K562 (cell line): ENCODE data around the gene CPT1C. TPM values are rescaled to one million over a fixed set of nuclear protein-coding genes. Genes with fewer than 3 reads are reported as not detected.

Experiments used
- ATAC-seq: fragments of 200-7000 bp; cut with Tn5 transposase; 3 replicates; pipeline ENCODE4 v1.9.1; 2020; ENCODE audit warnings: moderate library complexity
- BruUV-seq: library from RNA; stranded (reverse); fragments of 400-500 nt; replicated peaks from 2 replicates; lab custom pipeline; 2021; lab: Mats Ljungman, UMichigan
- CTCF ChIA-PET: fragments of 300-600 bp; formaldehyde crosslinking; extraction: SDS; loops from one replicate; lab custom pipeline; 2021; ENCODE audit warnings: low intra/inter-chr PET ratio; lab: Yijun Ruan, JAX
- POLR2A ChIA-PET: fragments of 300-600, 350-650 bp; sonication (Branson Sonifier 250); formaldehyde crosslinking; extraction: SDS; loops from one replicate; lab custom pipeline; 2021; ENCODE audit warnings: antibody characterized with exemption, inconsistent platforms; lab: Yijun Ruan, JAX
- DNase-seq, 4 experiments: peaks; one replicate each; pipeline versions ENCODE4 v3.0.0 to v3.0.0-alpha.2; 2011 to 2018; ENCODE audit warnings: low spot score in 3 of 4, mixed read lengths in 3 of 4; ENCODE audit errors: extremely low read depth in 1 of 4
- FAIRE-seq: peaks from 2 replicates; lab custom pipeline; 2011; peaks lifted over from hg19 to GRCh38; lab: Jason Lieb, UNC
- H2AFZ ChIP-seq: 2 replicates; pipeline ENCODE4 v1.6.0; 2011; ENCODE audit warnings: low read depth, low read length, control low read depth, inconsistent platforms
- H3K27ac ChIP-seq: fragments of 200-600 bp; 3 replicates; pipeline ENCODE4 v1.8.0; 2011; ENCODE audit warnings: low read depth, mild to moderate bottlenecking, control low read depth, inconsistent platforms, low read length, moderate library complexity, mixed read lengths; ENCODE audit errors: extremely low read depth
- H3K27me3 ChIP-seq, 2 experiments: fragments of 300-600 bp in 1 of 2; 2 replicates in 1 of 2; 3 replicates in 1 of 2; pipeline versions ENCODE4 v1.6.0 to v1.8.0; 2011; ENCODE audit warnings: inconsistent platforms in 2 of 2, low read length in 2 of 2, mild to moderate bottlenecking in 1 of 2, mixed read lengths in 1 of 2, moderate library complexity in 1 of 2; ENCODE audit not compliant: control insufficient read depth in 2 of 2, insufficient read depth in 2 of 2
- H3K36me3 ChIP-seq: fragments of 300-600 bp; 3 replicates; pipeline ENCODE4 v1.8.0; 2011; ENCODE audit warnings: mild to moderate bottlenecking, low read length, inconsistent platforms; ENCODE audit not compliant: control insufficient read depth, insufficient read depth
- H3K4me1 ChIP-seq, 2 experiments: fragments of 200-600 bp in 1 of 2; replicated peaks in 1 of 2; 2 replicates in 1 of 2; 3 replicates in 1 of 2; pipeline versions ENCODE4 v1.5.1 to v1.8.0; 2011; ENCODE audit warnings: inconsistent platforms in 2 of 2, low read length in 2 of 2, mild to moderate bottlenecking in 1 of 2, mixed read lengths in 1 of 2, moderate library complexity in 1 of 2; ENCODE audit not compliant: control insufficient read depth in 2 of 2, insufficient read depth in 2 of 2
- H3K4me2 ChIP-seq: 2 replicates; pipeline ENCODE4 v1.6.1; 2011; ENCODE audit warnings: low read length, control low read depth, inconsistent platforms, mixed read lengths; ENCODE audit not compliant: insufficient read depth
- H3K4me3 ChIP-seq: fragments of 200-600 bp; sonication (generic), shearing (Covaris generic); 2 replicates; pipeline ENCODE4 v1.5.1; 2016; ENCODE audit warnings: control low read depth, inconsistent platforms
- H3K79me2 ChIP-seq: fragments of 200-600 bp; 3 replicates; pipeline ENCODE4 v1.8.0; 2011; ENCODE audit warnings: low read length, inconsistent platforms; ENCODE audit not compliant: control insufficient read depth, insufficient read depth
- H3K9ac ChIP-seq, 2 experiments: 2 replicates each; pipeline versions ENCODE4 v1.6.0 to v1.6.1; 2011; ENCODE audit warnings: low read depth in 2 of 2, low read length in 2 of 2, control low read depth in 1 of 2, inconsistent platforms in 1 of 2, mild to moderate bottlenecking in 1 of 2, mixed read lengths in 1 of 2; ENCODE audit not compliant: insufficient read depth in 1 of 2
- H3K9me1 ChIP-seq: one replicate; pipeline ENCODE4 v1.6.0; 2011; ENCODE audit warnings: inconsistent platforms, mild to moderate bottlenecking, low read length, moderate library complexity; ENCODE audit not compliant: control insufficient read depth, insufficient read depth
- H3K9me3 ChIP-seq: replicated peaks from 2 replicates; pipeline ENCODE4 v1.5.1; 2011; ENCODE audit warnings: low read depth, low read length, inconsistent platforms; ENCODE audit not compliant: control insufficient read depth, insufficient read depth
- H4K20me1 ChIP-seq: replicated peaks from 2 replicates; pipeline ENCODE4 v1.6.1; 2011; ENCODE audit warnings: low read length, inconsistent platforms, mixed read lengths; ENCODE audit not compliant: control insufficient read depth, insufficient read depth
- ATF1 ChIP-seq, 2 experiments: fragments of 450-650 bp in 1 of 2; IDR thresholded peaks; 2 replicates each; pipeline ENCODE4 v1.6.1; 2016; ENCODE audit warnings: missing compliant biosample characterization in 1 of 2, missing genetic modification characterization in 1 of 2
- C11orf30 ChIP-seq: fragments of 450-650 bp; IDR thresholded peaks from 2 replicates; pipeline ENCODE4 v1.6.1; 2016; ENCODE audit warnings: low read depth, mild to moderate bottlenecking
- CC2D1A ChIP-seq: fragments of 450-650 bp; IDR thresholded peaks from 2 replicates; pipeline ENCODE4 v1.6.1; 2017; ENCODE audit warnings: mild to moderate bottlenecking
- DPF2 ChIP-seq: fragments of 450-650 bp; IDR thresholded peaks from 2 replicates; pipeline ENCODE4 v1.6.1; 2016
- ELF4 ChIP-seq: fragments of 450-650 bp; formaldehyde crosslinking; IDR thresholded peaks from 2 replicates; pipeline ENCODE4 v1.4.0; 2022; ENCODE audit warnings: missing genetic modification characterization
- HDAC2 ChIP-seq: fragments of 450-650 bp; IDR thresholded peaks from 2 replicates; pipeline ENCODE4 v1.6.1; 2016; ENCODE audit warnings: mild to moderate bottlenecking
- MAFG ChIP-seq: fragments of 450-650 bp; conservative IDR thresholded peaks from 2 replicates; pipeline ENCODE4 v1.6.1; 2016; ENCODE audit warnings: missing genetic modification characterization, missing compliant biosample characterization
- NBN ChIP-seq: fragments of 450-650 bp; IDR thresholded peaks from 2 replicates; pipeline ENCODE4 v1.6.1; 2016; ENCODE audit warnings: low read depth, mild to moderate bottlenecking
- SP1 ChIP-seq: sonication (generic); formaldehyde crosslinking; IDR thresholded peaks from 2 replicates; pipeline ENCODE4 v1.8.1; 2022; ENCODE audit warnings: mild to moderate bottlenecking, missing genetic modification reagents
- STAG1 ChIP-seq: sonication (generic); formaldehyde crosslinking; IDR thresholded peaks from 2 replicates; pipeline ENCODE4 v1.5.0; 2020; ENCODE audit warnings: missing genetic modification reagents, borderline replicate concordance
- ZNF668 ChIP-seq: fragments of 250-450 bp; sonication (Bioruptor Pico); IDR thresholded peaks from 2 replicates; pipeline ENCODE4 v1.8.0; 2022; ENCODE audit warnings: mild to moderate bottlenecking, inconsistent platforms
- WGBS: fragments of 100-300 bp; shearing (Covaris generic); methylation state at CpG from one replicate; pipeline ENCODE4 v1.1.6; 2016; ENCODE audit warnings: low coverage, mixed read lengths; ENCODE audit not compliant: insufficient coverage; ENCODE audit errors: missing lambda C conversion rate; 5-methylcytosine and 5-hydroxymethylcytosine counted together
- in situ Hi-C: fragments of 300-500 bp; cut with MboI; formaldehyde crosslinking; loops from 4 replicates; pipeline ENCODE4 v1.15.0; 2018; ENCODE audit warnings: inconsistent platforms, mixed read lengths
- intact Hi-C: fragments of 100-400 bp; cut with micrococcal nuclease; formaldehyde crosslinking; loops from 2 replicates; pipeline ENCODE4 v1.14.2; 2022
- polyA plus RNA-seq, 8 experiments: library from polyadenylated mRNA; depleted of rRNA in 4 of 8; stranded (reverse) in 5 of 8; unstranded in 3 of 8; fragments of >200 nt; fragmentation: Nextera tagmentation in 2 of 8; fragmentation: Illumina TruSeq in 1 of 8; extraction: Ambion mirVana in 2 of 8; extraction: Trizol in 1 of 8; gene quantifications; 2 replicates each; pipeline versions ENCODE4 v1.2.1 to v1.2.3, GENCODE V29; 2011 to 2014; ENCODE audit warnings: inconsistent platforms in 1 of 8, missing spikeins in 1 of 8
- total RNA-seq, 7 experiments: library from RNA; depleted of rRNA in 6 of 7; stranded (reverse); fragments of >200 nt in 6 of 7; fragmentation: Illumina TruSeq in 2 of 7; extraction: Trizol in 2 of 7; gene quantifications; 2 replicates each; pipeline versions ENCODE4 v1.2.1 to v1.2.3, GENCODE V29; 2011 to 2021; ENCODE audit warnings: low replicate concordance in 1 of 7
- TF ChIP-seq, protein P1 (sequence below): sonication (generic); formaldehyde crosslinking; IDR thresholded peaks from 2 replicates; pipeline ENCODE4 v1.5.0; 2020; ENCODE audit warnings: missing genetic modification reagents
- TF ChIP-seq, protein P2 (sequence below): IDR thresholded peaks from 2 replicates; pipeline ENCODE4 v1.6.1; 2011; ENCODE audit not compliant: insufficient read length; ENCODE audit errors: extremely low read depth
- TF ChIP-seq, protein P3 (sequence below): sonication (generic); IDR thresholded peaks from 2 replicates; pipeline ENCODE4 v1.6.1; 2016
- TF ChIP-seq, protein P4 (sequence below): fragments of 250-450 bp; sonication (Bioruptor Pico); IDR thresholded peaks from 2 replicates; pipeline ENCODE4 v1.5.0; 2021
- TF ChIP-seq, protein P5 (sequence below), 3 experiments: fragments of 200-800 bp in 1 of 3; sonication (Bioruptor generic) in 1 of 3; sonication (generic) in 1 of 3; formaldehyde crosslinking in 1 of 3; IDR thresholded peaks; 2 replicates each; pipeline versions ENCODE4 v1.6.1 to v1.8.0; 2016 to 2022; ENCODE audit warnings: mild to moderate bottlenecking in 2 of 3, missing compliant biosample characterization in 2 of 3, missing genetic modification characterization in 2 of 3, missing genetic modification reagents in 1 of 3
- TF ChIP-seq, protein P6 (sequence below): fragments of 450-650 bp; IDR thresholded peaks from 2 replicates; pipeline ENCODE4 v1.6.1; 2014; ENCODE audit warnings: low read depth, mild to moderate bottlenecking, moderate library complexity, borderline replicate concordance

CPT1C gene
- total and polyA plus RNA-seq, 9 of the 15 experiments (the other 6 are each of a cell fraction or from before 2014, with no cell fraction given): 1.9 to 12.3 (median 3.0) TPM

DNA sequence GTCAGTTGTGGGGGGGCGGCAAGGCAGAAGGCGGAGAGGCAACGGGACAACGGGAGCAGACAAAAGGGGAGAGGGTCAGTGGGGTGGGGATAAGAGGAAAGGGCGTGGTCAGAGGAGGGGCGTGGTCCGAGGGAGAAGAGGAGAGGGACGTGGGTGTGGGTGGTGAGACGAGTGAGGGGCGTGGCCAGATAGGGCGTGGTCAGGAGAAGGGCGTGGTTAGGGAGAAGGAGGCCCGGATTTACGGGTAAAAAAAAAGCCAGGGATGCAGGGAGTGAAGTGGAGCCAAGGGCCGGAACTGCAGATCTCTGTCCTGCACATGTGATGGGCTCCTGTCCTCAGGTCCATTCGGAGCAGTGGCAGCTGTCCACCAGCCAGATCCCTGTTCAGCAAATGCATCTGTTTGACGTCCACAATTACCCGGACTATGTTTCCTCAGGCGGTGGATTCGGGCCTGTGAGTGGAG, 21.5 kb downstream of the CPT1C start:
- Histone ChIP-seq H3K27me3 (no peaks in the 10 kb centered on the region), H3K36me3 (no peaks in the 10 kb centered on the region), H3K9me3 (no peaks in the 10 kb centered on the region), H3K9ac (peak overlapping the region; percentile 31 to 83), H3K4me2 (peak overlapping the region; percentile 88), H3K9me1 (no peaks in the 10 kb centered on the region), H3K27ac (peak overlapping the region; percentile 50; the same call in 2 of the 3 replicates), H2AFZ (peak overlapping the region; percentile 93), H3K4me3 (peak overlapping the region; percentile 34), H3K79me2 (no peaks in the 10 kb centered on the region), H4K20me1 (no peaks in the 10 kb centered on the region), H3K4me1 (peaks cover 19 to 33% of the 10 kb centered on the region in 2 experiments; a peak in 4 of 5 replicates)
- ATAC-seq (peak; percentile 91), FAIRE-seq (peak; percentile 97), DNase-seq (peak; percentile 95 to 97 (median 96))
- ChIA-PET CTCF (no interaction called here), POLR2A (no interaction called here)
- intact Hi-C loops: loop anchor here (10.0 kb wide), 1 partner anchor 162 kb away; the partner anchor contains the start of genes AKT1S1 and TBC1D17
- no TSS peak for BruUV-seq
- in situ Hi-C loops: no loop called here
- 23% methylated on average over 8 of the region's 20 CpGs for WGBS
- TF ChIP-seq STAG1 (CRISPR knock-in tag): no peak
- TF ChIP-seq, protein P1, sequence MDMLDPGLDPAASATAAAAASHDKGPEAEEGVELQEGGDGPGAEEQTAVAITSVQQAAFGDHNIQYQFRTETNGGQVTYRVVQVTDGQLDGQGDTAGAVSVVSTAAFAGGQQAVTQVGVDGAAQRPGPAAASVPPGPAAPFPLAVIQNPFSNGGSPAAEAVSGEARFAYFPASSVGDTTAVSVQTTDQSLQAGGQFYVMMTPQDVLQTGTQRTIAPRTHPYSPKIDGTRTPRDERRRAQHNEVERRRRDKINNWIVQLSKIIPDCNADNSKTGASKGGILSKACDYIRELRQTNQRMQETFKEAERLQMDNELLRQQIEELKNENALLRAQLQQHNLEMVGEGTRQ (CRISPR knock-in tag): no peak
- TF ChIP-seq SP1 (CRISPR knock-in tag): peak; percentile 79
- TF ChIP-seq ATF1 (CRISPR knock-in tag; IDR thresholded peaks at IDR 0.05): no peak
- peak; percentile 69 for TF ChIP-seq ATF1 (tag; IDR thresholded peaks at IDR 0.05)
- no peak for TF ChIP-seq HDAC2
- TF ChIP-seq, protein P2, sequence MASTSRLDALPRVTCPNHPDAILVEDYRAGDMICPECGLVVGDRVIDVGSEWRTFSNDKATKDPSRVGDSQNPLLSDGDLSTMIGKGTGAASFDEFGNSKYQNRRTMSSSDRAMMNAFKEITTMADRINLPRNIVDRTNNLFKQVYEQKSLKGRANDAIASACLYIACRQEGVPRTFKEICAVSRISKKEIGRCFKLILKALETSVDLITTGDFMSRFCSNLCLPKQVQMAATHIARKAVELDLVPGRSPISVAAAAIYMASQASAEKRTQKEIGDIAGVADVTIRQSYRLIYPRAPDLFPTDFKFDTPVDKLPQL: no peak
- peak; percentile 87 for TF ChIP-seq DPF2
- TF ChIP-seq NBN: peak; percentile 77; the same call in 1 of the 2 replicates
- TF ChIP-seq, protein P3, sequence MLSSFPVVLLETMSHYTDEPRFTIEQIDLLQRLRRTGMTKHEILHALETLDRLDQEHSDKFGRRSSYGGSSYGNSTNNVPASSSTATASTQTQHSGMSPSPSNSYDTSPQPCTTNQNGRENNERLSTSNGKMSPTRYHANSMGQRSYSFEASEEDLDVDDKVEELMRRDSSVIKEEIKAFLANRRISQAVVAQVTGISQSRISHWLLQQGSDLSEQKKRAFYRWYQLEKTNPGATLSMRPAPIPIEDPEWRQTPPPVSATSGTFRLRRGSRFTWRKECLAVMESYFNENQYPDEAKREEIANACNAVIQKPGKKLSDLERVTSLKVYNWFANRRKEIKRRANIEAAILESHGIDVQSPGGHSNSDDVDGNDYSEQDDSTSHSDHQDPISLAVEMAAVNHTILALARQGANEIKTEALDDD: no peak
- TF ChIP-seq C11orf30: peak; percentile 91
- TF ChIP-seq ELF4 (CRISPR knock-in tag): peak; percentile 61; the same call in 1 of the 2 replicates
- peak; percentile 69 for TF ChIP-seq MAFG (tag)
- TF ChIP-seq, protein P4, sequence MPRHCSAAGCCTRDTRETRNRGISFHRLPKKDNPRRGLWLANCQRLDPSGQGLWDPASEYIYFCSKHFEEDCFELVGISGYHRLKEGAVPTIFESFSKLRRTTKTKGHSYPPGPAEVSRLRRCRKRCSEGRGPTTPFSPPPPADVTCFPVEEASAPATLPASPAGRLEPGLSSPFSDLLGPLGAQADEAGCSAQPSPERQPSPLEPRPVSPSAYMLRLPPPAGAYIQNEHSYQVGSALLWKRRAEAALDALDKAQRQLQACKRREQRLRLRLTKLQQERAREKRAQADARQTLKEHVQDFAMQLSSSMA (CRISPR knock-in tag): no peak
- TF ChIP-seq, protein P5, sequence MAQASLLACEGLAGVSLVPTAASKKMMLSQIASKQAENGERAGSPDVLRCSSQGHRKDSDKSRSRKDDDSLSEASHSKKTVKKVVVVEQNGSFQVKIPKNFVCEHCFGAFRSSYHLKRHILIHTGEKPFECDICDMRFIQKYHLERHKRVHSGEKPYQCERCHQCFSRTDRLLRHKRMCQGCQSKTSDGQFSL (CRISPR knock-in tag; IDR thresholded peaks at IDR 0.05): peak; percentile 97
- TF ChIP-seq, protein P5 (tag; IDR thresholded peaks at IDR 0.05): peak in 1 of 2 experiments; percentile 66; a peak in 2 of 4 replicates
- TF ChIP-seq CC2D1A: no peak
- TF ChIP-seq, protein P6, sequence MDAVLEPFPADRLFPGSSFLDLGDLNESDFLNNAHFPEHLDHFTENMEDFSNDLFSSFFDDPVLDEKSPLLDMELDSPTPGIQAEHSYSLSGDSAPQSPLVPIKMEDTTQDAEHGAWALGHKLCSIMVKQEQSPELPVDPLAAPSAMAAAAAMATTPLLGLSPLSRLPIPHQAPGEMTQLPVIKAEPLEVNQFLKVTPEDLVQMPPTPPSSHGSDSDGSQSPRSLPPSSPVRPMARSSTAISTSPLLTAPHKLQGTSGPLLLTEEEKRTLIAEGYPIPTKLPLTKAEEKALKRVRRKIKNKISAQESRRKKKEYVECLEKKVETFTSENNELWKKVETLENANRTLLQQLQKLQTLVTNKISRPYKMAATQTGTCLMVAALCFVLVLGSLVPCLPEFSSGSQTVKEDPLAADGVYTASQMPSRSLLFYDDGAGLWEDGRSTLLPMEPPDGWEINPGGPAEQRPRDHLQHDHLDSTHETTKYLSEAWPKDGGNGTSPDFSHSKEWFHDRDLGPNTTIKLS: no peak
- TF ChIP-seq ZNF668 (CRISPR knock-in tag): no peak
